ENCODE results near the gene PRR15. TPM values are rescaled to one million over a fixed set of nuclear protein-coding genes. Genes with fewer than 3 reads are reported as not detected.

The PRR15 gene
- total and polyA plus RNA-seq, 2 of the 8 experiments (the other 6 are each of a cell fraction or from before 2014, with no cell fraction given), result 4.9 to 7.9 TPM

DNA sequence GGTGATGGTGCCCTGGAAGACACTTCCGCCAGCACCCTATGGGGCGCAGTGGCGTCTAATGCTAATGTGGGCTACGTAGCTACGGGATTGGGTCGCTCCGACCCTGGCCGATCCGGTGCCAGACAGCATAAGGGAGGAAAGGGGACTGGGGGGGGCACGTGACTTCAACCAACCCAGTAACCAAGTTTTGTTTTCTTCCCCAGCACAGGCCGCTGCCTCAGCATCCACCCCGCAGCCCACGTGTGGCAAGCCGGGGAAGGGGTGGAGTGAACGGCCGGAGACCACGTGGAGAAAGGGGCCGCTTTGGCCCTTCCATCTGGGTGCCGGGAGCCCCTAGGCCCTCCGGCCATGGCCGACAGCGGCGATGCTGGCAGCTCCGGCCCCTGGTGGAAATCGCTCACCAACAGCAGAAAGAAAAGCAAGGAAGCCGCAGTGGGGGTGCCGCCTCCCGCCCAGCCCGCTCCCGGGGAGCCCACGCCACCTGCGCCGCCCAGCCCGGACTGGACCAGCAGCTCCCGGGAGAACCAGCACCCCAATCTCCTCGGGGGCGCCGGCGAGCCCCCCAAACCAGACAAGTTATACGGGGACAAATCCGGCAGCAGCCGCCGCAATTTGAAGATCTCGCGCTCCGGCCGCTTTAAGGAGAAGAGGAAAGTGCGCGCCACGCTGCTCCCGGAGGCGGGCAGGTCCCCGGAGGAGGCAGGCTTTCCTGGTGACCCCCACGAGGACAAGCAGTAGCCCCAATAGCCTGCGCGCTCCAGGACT, 2.5 kb downstream of the PRR15 start:
- FAIRE-seq, result no peak
- Histone ChIP-seq H3K4ac (replicated peaks; ENCODE audit: insufficient read length, low read depth, low read length) (no peak overlapping the region), H3K9ac (replicated peaks in 1 of 4; ENCODE audit: extremely low read depth in 1 of 4, low read depth in 3 of 4, low read length in 3 of 4) (peak overlapping the region in 2 of 4 experiments; percentile 10 to 50; a peak in 3 of 7 replicates), H4K91ac (replicated peaks; ENCODE audit: insufficient read length, low read length) (peak overlapping the region; percentile 90), H3K4me3 (ENCODE audit: extremely low read depth in 1 of 4, insufficient read depth in 2 of 4, low read depth in 3 of 4, low read length in 4 of 4) (peak overlapping the region; percentile 72 to 96 (median 84)), H4K8ac (ENCODE audit: extremely low read depth, insufficient read depth, low read length) (peak overlapping the region; percentile 90), H3K23me2 (ENCODE audit: low read depth, low read length) (peaks cover 22% of the 10 kb centered on the region), H2BK15ac (ENCODE audit: low read length) (peak overlapping the region; percentile 90; the same call in 1 of the 2 replicates), H4K20me1 (replicated peaks in 1 of 2; ENCODE audit: control insufficient read depth in 1 of 2, insufficient read depth in 2 of 2, low read length in 2 of 2) (no peaks in the 10 kb centered on the region), H2BK20ac (ENCODE audit: low read length) (no peak overlapping the region), H3K4me2 (ENCODE audit: insufficient read depth in 1 of 2, low read depth in 2 of 2, low read length in 2 of 2) (peak overlapping the region; percentile 92 to 100), H2BK120ac (replicated peaks; ENCODE audit: low read depth, low read length) (no peak overlapping the region), H3K79me2 (ENCODE audit: control insufficient read depth in 1 of 2, insufficient read depth in 2 of 2, low read length in 2 of 2) (no peaks in the 10 kb centered on the region), H2AFZ (ENCODE audit: low read length) (no peak overlapping the region), H3K9me3 (ENCODE audit: insufficient read depth in 2 of 2, low read depth in 1 of 2, low read length in 1 of 2) (no peaks in the 10 kb centered on the region), H2BK12ac (ENCODE audit: low read depth, low read length) (peak overlapping the region; percentile 71; the same call in 1 of the 2 replicates), H3K27me3 (replicated peaks in 1 of 4; ENCODE audit: control insufficient read depth in 3 of 4, extremely low read depth in 1 of 4, insufficient read depth in 3 of 4, low read length in 3 of 4) (peaks cover 0 to 23% (median 23%) of the 10 kb centered on the region in 4 experiments; a peak in 6 of 7 replicates), H4K5ac (ENCODE audit: insufficient read length, low read depth, low read length) (peak overlapping the region; percentile 13), H3K36me3 (ENCODE audit: control insufficient read depth in 2 of 4, insufficient read depth in 4 of 4, low read length in 3 of 4) (peaks cover 0 to 3% (median 0%) of the 10 kb centered on the region in 4 experiments; a peak in 1 of 8 replicates), H2BK5ac (ENCODE audit: low read depth, low read length) (no peak overlapping the region), H3K4me1 (replicated peaks in 1 of 4; ENCODE audit: control insufficient read depth in 3 of 4, insufficient read depth in 4 of 4, low read length in 3 of 4) (peaks cover 3 to 22% (median 11%) of the 10 kb centered on the region in 4 experiments), H3K56ac (replicated peaks; ENCODE audit: insufficient read length, low read depth, low read length) (no peak overlapping the region), H2AK5ac (ENCODE audit: low read depth, low read length) (no peak overlapping the region), H3K18ac (ENCODE audit: extremely low read depth, low read length) (peak overlapping the region; percentile 80), H3K23ac (ENCODE audit: insufficient read length) (no peak overlapping the region), H3K14ac (ENCODE audit: insufficient read length) (no peak overlapping the region), H3K27ac (ENCODE audit: low read depth, low read length) (no peak overlapping the region), H3K79me1 (ENCODE audit: low read depth, low read length) (no peaks in the 10 kb centered on the region)
- ChIA-PET POLR2A (ENCODE audit: partially characterized antibody) (interaction anchor here (0.8 to 1.2 kb wide), 3 partner anchors 8 to 676 kb away, joined by 3 to 4 read pairs (median 3); no protein-coding TSS in a partner anchor), CTCF (ENCODE audit: partially characterized antibody) (no interaction called here)
- DNase-seq (ENCODE audit: low read depth in 1 of 2, low spot score in 2 of 2), result peak in 1 of 2 experiments; percentile 69
- WGBS, 2 experiments (ENCODE audit: extremely low coverage in 1 of 2, insufficient coverage in 1 of 2, insufficient read length in 1 of 2, insufficient replicate concordance in 2 of 2, low coverage in 1 of 2, low lambda C conversion rate in 2 of 2, missing lambda C conversion rate in 1 of 2), result 34% methylated on average over 42 of the region's 56 CpGs; no CpG with 5 or more reads in 1 of the 2 experiments
- TF ChIP-seq TBP (IDR thresholded peaks at IDR 0.05; ENCODE audit: low read depth, low read length) (0 out of 2 replicates have a peak, but pooled peaks have one; percentile 15), CBX8 (IDR thresholded peaks at IDR 0.05; ENCODE audit: borderline replicate concordance, low read depth, low read length) (no peak), JUND (IDR thresholded peaks at IDR 0.05; ENCODE audit: low read length) (no peak), ZNF274 (IDR thresholded peaks at IDR 0.05; ENCODE audit: borderline replicate concordance, extremely low read depth, low read length) (no peak), TAF1 (IDR thresholded peaks at IDR 0.05; ENCODE audit: low read depth, low read length) (0 out of 2 replicates have a peak, but pooled peaks have one; percentile 39), EZH2 (IDR thresholded peaks at IDR 0.05; ENCODE audit: low read depth, low read length, severe bottlenecking) (no peak), ASH2L (IDR thresholded peaks at IDR 0.05; ENCODE audit: low read length) (peak; percentile 60), TEAD4 (IDR thresholded peaks at IDR 0.05; ENCODE audit: low read depth, low read length) (no peak), MAFK (IDR thresholded peaks at IDR 0.05; ENCODE audit: low read depth, low read length) (no peak)
- TF ChIP-seq, protein P1, sequence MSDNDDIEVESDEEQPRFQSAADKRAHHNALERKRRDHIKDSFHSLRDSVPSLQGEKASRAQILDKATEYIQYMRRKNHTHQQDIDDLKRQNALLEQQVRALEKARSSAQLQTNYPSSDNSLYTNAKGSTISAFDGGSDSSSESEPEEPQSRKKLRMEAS (IDR thresholded peaks at IDR 0.05), result peak; percentile 86
- TF ChIP-seq, protein P2, sequence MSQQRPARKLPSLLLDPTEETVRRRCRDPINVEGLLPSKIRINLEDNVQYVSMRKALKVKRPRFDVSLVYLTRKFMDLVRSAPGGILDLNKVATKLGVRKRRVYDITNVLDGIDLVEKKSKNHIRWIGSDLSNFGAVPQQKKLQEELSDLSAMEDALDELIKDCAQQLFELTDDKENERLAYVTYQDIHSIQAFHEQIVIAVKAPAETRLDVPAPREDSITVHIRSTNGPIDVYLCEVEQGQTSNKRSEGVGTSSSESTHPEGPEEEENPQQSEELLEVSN (IDR thresholded peaks at IDR 0.05), result peak; percentile 49

Measured in H1 (cell line).